ELF-1 (cell line): ENCODE measurements around the gene COL9A3.
"Not testable (repeated sequence)": the region's sequence is repeated elsewhere in the genome, so short reads cannot be mapped to it uniquely, and the experiment has no call there.

Experiments
- DNase-seq: peaks from one replicate; pipeline ENCODE4 v3.0.0-alpha.2; 2016; ENCODE audit warnings: low read depth, low spot score

COL9A3 gene

GRCh38 chr20:62835931-62836861 is 19.3 kb downstream of the COL9A3 start:
- DNase-seq: no peak

GRCh38 chr20:62836967-62837490 is 20.2 kb downstream of the COL9A3 start:
- DNase-seq: no peak

GRCh38 chr20:62837790-62838127 is 20.9 kb downstream of the COL9A3 start:
- DNase-seq: no peak

GRCh38 chr20:62838128-62838891 is 21.5 kb downstream of the COL9A3 start:
- no peak for DNase-seq

GRCh38 chr20:62839261-62839660 is 22.4 kb downstream of the COL9A3 start:
- no peak for DNase-seq

- no peak for DNase-seq
These were observed 23.0 kb downstream of the COL9A3 start for GRCh38 chr20:62839816-62840215.

- no peak for DNase-seq
These were observed 23.7 kb downstream of the COL9A3 start for GRCh38 chr20:62840244-62841197.

- no peak for DNase-seq
These were observed 24.9 kb downstream of the COL9A3 start for GRCh38 chr20:62841705-62842212.

GRCh38 chr20:62843656-62844055 is 26.8 kb downstream of the COL9A3 start:
- DNase-seq: no peak

GRCh38 chr20:62844182-62844581 is 27.3 kb downstream of the COL9A3 start:
- DNase-seq: no peak

- no peak for DNase-seq
These were observed 28.7 kb downstream of the COL9A3 start for GRCh38 chr20:62845416-62846160.

GRCh38 chr20:62846166-62846890 is 29.5 kb downstream of the COL9A3 start:
- DNase-seq: no peak

GRCh38 chr20:62848917-62849316 is 32.1 kb downstream of the COL9A3 start:
- not testable (repeated sequence) for DNase-seq

- DNase-seq: no peak
These were observed 32.6 kb downstream of the COL9A3 start for GRCh38 chr20:62849431-62849830.

- DNase-seq: no peak
These were observed 33.6 kb downstream of the COL9A3 start for GRCh38 chr20:62850333-62850974.

GRCh38 chr20:62852196-62852595 is 35.3 kb downstream of the COL9A3 start:
- no peak for DNase-seq

GRCh38 chr20:62852841-62853240 is 36.0 kb downstream of the COL9A3 start:
- no peak for DNase-seq

- not testable (repeated sequence) for DNase-seq
These were observed 36.5 kb downstream of the COL9A3 start for GRCh38 chr20:62853304-62853703.

- no peak for DNase-seq
These were observed 37.3 kb downstream of the COL9A3 start for GRCh38 chr20:62854121-62854520.
